Heart right ventricle (tissue), 16 donors: ENCODE results near the gene CHST15. TPM values are rescaled to one million over a fixed set of nuclear protein-coding genes. Genes with fewer than 3 reads are reported as not detected.

Experiments used
- ATAC-seq, 8 donors: fragments of 200-7000 bp; cut with Tn5 transposase; one replicate each; pipeline ENCODE4 v1.9.1; 2020; ENCODE audit warnings: mild to moderate bottlenecking in 8 of 8, moderate library complexity in 8 of 8, moderate number of reproducible peaks in 1 of 8
- DNase-seq, 2 donors: peaks; one replicate each; pipeline ENCODE4 v3.0.0-alpha.2; 2020
- H3K27ac ChIP-seq, 10 donors: fragments of 200-600 bp; sonication (generic) in 2 of 10; one replicate each; pipeline versions ENCODE4 v1.5.0 to v1.8.0; 2020 to 2022; ENCODE audit warnings: mild to moderate bottlenecking in 3 of 10
- H3K27me3 ChIP-seq, 7 donors: fragments of 200-600 bp; one replicate each; pipeline ENCODE4 v1.8.0; 2021 to 2022; ENCODE audit warnings: mild to moderate bottlenecking in 2 of 7
- H3K36me3 ChIP-seq, 9 donors: fragments of 200-600 bp; sonication (generic) in 1 of 9; one replicate each; pipeline versions ENCODE4 v1.5.0 to v1.8.0; 2020 to 2022; ENCODE audit warnings: mild to moderate bottlenecking in 2 of 9
- H3K4me1 ChIP-seq, 9 donors: fragments of 200-600 bp; sonication (generic) in 1 of 9; one replicate each; pipeline versions ENCODE4 v1.5.0 to v1.8.0; 2020 to 2022; ENCODE audit warnings: mild to moderate bottlenecking in 4 of 9
- H3K4me3 ChIP-seq, 10 donors: fragments of 200-600 bp; sonication (generic) in 2 of 10; one replicate each; pipeline versions ENCODE4 v1.5.0 to v1.8.0; 2020 to 2022; ENCODE audit warnings: mild to moderate bottlenecking in 7 of 10, moderate library complexity in 2 of 10
- H3K9me3 ChIP-seq, 11 donors: fragments of 200-600 bp in 10 of 11; sonication (generic) in 2 of 11; one replicate each; pipeline versions ENCODE4 v1.5.0 to v1.8.0; 2013 to 2022; ENCODE audit warnings: mild to moderate bottlenecking in 2 of 11, control low read depth in 1 of 11, moderate library complexity in 1 of 11
- WGBS, 2 donors: extraction: QIAGEN DNeasy Blood & Tissue Kit; methylation state at CpG; one replicate each; pipeline ENCODE4 v1.1.7; 2013; ENCODE audit warnings: inconsistent platforms in 1 of 2; 5-methylcytosine and 5-hydroxymethylcytosine counted together
- intact Hi-C, 10 donors: fragments of 100-400 bp; cut with DNase I; formaldehyde crosslinking; loops; one replicate each; pipeline versions ENCODE4 v1.11.1 to v1.14.2; 2022
- polyA plus RNA-seq, 2 donors: library from polyadenylated mRNA; stranded (reverse); fragments of 200-250 nt; gene quantifications; one replicate each; pipeline ENCODE4 v1.2.3, GENCODE V29; 2013
- total RNA-seq, 10 donors: library from RNA; stranded (reverse); fragmentation: NEBNext Ultra II Directional in 3 of 10; extraction: Animal tissue kit (Norgen Biotek cat#: 25700) in 3 of 10; gene quantifications; one replicate each; pipeline versions ENCODE4 v1.2.1 to v1.2.4, GENCODE V29; 2021 to 2023
- TF ChIP-seq, protein P1 (sequence below), 9 donors: fragments of 200-600 bp; sonication (generic) in 2 of 9; IDR thresholded peaks; one replicate each; pipeline versions ENCODE4 v1.5.0 to v1.8.0; 2021 to 2022; ENCODE audit warnings: antibody characterized with exemption in 9 of 9, mild to moderate bottlenecking in 5 of 9, moderate library complexity in 1 of 9
- donor health status: Arrhythmogenic right ventricular cardiomyopathy.
- donor health status: ischemic (EF 13 %, LVEDD 7.1; RV severe dilation, severe dysfunction).
- donor health status: healthy with polysubstance abuse.
- donor health status: DM: no; HTN: yes; CAD: no.
- donor health status: DM: no; HTN: no; CAD: no.
- donor health status: ischemic (EF 25% LVEDD 6.9; RV normal size, moderate dysfunction).
- donor health status: ischemic (EF 25% LVEDD 5.7; RV mildly dilated, moderate dysfunction).
- donor health status: healthy.
- donor health status: DM: yes; HTN: yes; CAD: no.
- donor health status: Ischemic cardiomyopathy.
- donor health status: ischemic (EF 35%, LVEDD 5.7; RV mildly dilated, moderate dysfunction).
- donor health status: nonischemic (EF 11% LVEDD 7.7; RV severe dilation, severe dysfunction).
- donor health status: DM: yes; HTN: yes; CAD: no.
- donor health status: PGD.
- donor health status: ischemic (EF 29% LVEDD 5.4; RV normal size, mild dysfunction).
- donor health status: nonischemic (EF 23%, LVEDD 6.1; RV moderate dilation, normal function).

Gene CHST15
- total and polyA plus RNA-seq, 12 donors = 1.3 to 16.7 (median 4.8) TPM

DNA sequence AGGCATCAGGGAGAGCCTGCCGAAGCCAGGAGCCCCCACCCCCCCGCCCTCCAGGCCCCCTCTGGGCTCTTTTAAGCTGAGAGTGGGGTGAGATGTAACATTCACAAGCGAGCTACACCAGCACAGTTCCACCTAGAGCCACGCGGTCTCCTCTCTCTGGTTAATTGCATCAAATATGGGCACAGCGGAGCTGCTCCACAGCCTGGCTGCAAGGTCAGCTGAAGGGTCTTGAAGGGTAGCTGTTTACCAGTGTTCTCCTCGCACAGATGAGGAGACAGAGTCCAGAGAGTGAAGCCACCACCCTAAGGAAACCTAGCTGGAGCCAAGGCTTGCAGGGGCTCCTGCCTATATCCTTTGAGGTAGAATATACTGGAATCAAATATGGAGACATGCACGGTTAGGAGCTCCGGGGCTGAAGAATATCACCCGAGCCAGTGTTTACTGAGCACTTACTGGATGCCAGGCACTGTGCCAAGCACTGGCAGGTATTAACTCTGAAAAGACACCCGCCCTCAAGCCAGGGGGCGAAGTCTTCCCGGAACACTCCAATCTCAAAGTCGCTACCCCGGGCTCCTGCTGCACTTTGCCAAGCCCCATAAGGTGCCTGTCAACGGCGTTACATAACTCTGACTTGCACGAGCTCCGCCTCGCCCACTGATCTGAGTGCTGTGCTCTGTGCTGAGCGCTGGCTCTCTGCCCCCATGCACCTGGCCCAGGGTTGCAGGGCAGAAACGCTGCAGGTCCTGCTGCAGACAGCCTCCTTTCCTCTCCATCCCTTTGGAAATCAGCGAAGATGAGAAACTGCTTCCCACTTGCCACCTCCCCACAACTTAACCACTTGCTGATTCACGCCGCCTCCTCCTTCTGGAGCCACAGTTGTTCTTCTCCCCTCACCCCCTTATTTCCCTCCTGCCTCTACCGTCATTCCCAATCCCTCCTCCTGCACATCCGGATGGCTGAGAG, 5.4 kb downstream of the CHST15 start:
- DNase-seq = no peak
- no peaks in the 10 kb centered on the region for H3K9me3 ChIP-seq
- H3K4me1 ChIP-seq = peaks cover 0 to 70% (median 15%) of the 10 kb centered on the region in 9 donors
- intact Hi-C loops = no loop called here
- 77 to 80% methylated on average over 27 of the region's 27 CpGs for WGBS, 2 donors
- no peak overlapping the region for H3K4me3 ChIP-seq
- no peak for ATAC-seq
- TF ChIP-seq, protein P1, sequence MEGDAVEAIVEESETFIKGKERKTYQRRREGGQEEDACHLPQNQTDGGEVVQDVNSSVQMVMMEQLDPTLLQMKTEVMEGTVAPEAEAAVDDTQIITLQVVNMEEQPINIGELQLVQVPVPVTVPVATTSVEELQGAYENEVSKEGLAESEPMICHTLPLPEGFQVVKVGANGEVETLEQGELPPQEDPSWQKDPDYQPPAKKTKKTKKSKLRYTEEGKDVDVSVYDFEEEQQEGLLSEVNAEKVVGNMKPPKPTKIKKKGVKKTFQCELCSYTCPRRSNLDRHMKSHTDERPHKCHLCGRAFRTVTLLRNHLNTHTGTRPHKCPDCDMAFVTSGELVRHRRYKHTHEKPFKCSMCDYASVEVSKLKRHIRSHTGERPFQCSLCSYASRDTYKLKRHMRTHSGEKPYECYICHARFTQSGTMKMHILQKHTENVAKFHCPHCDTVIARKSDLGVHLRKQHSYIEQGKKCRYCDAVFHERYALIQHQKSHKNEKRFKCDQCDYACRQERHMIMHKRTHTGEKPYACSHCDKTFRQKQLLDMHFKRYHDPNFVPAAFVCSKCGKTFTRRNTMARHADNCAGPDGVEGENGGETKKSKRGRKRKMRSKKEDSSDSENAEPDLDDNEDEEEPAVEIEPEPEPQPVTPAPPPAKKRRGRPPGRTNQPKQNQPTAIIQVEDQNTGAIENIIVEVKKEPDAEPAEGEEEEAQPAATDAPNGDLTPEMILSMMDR (IDR thresholded peaks at IDR 0.05) = no peak
- peaks cover 0 to 28% (median 23%) of the 10 kb centered on the region in 7 donors for H3K27me3 ChIP-seq
- H3K27ac ChIP-seq = no peak overlapping the region
- peaks cover 0 to under 1% (median 0%) of the 10 kb centered on the region in 9 donors for H3K36me3 ChIP-seq

DNA sequence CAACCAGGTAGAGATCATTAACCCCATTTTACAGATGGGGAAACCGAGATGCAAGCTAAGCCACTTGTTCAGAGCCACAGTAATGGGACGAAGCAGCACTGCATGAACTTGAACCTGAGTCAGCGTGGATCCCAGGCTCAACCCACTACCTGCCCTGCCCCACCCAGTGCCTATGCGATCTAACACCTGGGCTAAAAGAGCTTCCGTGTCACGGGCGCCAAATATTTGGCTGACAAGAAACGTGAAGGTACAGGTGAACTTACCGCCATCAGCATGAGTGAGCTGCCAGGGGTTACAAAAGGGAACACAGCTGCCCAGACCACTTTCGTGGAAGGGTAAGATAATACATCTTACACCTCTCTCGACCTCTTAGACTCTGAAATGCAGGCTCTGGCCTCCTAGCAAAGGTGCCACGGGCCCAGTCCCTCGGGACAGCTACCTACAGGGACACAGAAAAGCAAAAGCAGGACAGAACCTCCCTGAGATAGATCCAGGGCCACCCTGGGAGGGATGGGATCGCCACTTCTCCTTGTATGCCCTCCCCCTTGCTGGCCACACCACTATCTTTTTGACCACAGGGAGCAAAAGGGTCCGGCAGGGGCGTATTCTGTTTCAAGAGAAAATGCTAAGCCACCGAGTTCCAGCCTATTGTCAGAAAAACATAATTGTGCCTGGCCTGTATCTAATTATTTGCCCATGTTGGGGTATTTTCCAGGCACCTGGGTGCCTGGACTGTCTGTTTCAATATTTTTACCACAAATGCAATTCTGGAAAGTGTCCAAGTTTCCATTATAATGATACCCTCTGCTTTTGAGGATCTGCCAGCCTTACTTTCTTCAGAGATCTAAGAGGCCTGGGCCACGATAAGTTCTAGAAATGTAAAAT, 6.4 kb downstream of the CHST15 start:
- intact Hi-C loops = no loop called here
- H3K4me1 ChIP-seq = peaks cover 0 to 72% (median 7%) of the 10 kb centered on the region in 9 donors
- peaks cover 0 to 7% (median 0%) of the 10 kb centered on the region in 9 donors for H3K36me3 ChIP-seq
- H3K27me3 ChIP-seq = peaks cover 0 to 18% (median 14%) of the 10 kb centered on the region in 7 donors
- 88 to 89% methylated on average over 18 of the region's 18 CpGs for WGBS, 2 donors
- no peak overlapping the region for H3K4me3 ChIP-seq
- TF ChIP-seq, protein P1 (IDR thresholded peaks at IDR 0.05) = no peak
- DNase-seq (no peak), ATAC-seq (no peak)
- no peak overlapping the region for H3K27ac ChIP-seq
- H3K9me3 ChIP-seq = no peaks in the 10 kb centered on the region

DNA sequence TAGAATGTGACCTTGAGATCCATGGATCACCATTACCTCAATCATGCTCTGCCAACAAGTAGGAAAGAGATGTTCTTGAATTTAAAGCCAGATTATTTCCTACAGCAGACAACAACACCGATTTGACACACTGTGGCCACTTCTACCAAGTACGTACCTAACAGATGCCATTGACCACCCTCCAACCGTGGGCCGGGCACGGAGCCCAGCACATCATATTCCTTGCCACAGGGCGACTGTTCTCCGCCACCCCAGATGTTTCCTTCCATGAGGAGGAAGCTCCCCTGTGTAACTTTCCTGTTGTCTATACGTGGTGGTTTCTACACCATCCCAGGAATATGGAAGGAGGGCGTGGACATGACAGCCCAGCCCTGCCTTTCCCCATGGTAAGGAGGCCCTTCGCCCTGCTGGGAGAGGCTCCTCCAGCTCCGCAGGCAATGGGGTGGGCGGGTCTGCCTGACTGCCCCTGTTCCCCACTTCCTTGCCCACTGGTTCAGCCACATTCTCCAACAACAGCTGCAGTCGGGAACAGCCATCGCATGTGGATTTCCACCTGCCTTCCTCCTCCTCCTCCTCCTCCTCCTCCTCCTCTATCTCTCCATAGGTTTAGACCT, 7.2 kb downstream of the CHST15 start:
- intact Hi-C loops = no loop called here
- peaks cover 0 to 11% (median 8%) of the 10 kb centered on the region in 7 donors for H3K27me3 ChIP-seq
- no peak for ATAC-seq
- no peak overlapping the region for H3K4me3 ChIP-seq
- H3K36me3 ChIP-seq = peaks cover 0 to 11% (median 0%) of the 10 kb centered on the region in 9 donors
- H3K4me1 ChIP-seq = peaks cover 0 to 76% (median 0%) of the 10 kb centered on the region in 9 donors
- TF ChIP-seq, protein P1 (IDR thresholded peaks at IDR 0.05) = no peak
- H3K9me3 ChIP-seq = no peaks in the 10 kb centered on the region
- WGBS, 2 donors = 80 to 85% methylated on average over 14 of the region's 14 CpGs
- H3K27ac ChIP-seq = no peak overlapping the region
- no peak for DNase-seq

DNA sequence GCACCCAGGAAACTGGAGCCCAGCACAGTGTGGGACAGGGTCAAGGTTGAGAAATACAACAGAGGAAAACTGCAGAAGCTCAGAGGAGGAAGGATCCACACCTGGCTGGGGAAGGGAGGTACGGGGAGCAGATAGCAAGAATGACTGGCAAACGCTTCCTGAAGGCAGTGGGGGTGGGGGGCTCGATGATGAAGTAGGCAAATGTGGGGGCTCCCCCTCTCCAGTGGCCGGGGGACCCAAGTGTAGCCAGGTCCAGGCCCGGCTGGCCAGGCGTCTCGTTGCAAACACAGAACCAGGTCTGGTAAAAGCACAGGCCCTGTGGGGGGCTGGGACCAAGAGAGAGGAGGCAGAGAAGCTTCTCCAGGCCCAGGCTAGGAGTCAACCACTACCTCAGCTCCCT, 7.7 kb downstream of the CHST15 start:
- Histone ChIP-seq H3K27ac (no peak overlapping the region), H3K4me3 (no peak overlapping the region), H3K27me3 (peaks cover 0 to 9% (median 3%) of the 10 kb centered on the region in 7 donors), H3K4me1 (peaks cover 0 to 76% (median 0%) of the 10 kb centered on the region in 9 donors), H3K9me3 (no peaks in the 10 kb centered on the region), H3K36me3 (peaks cover 0 to 11% (median 0%) of the 10 kb centered on the region in 9 donors)
- 86 to 88% methylated on average over 7 of the region's 7 CpGs for WGBS, 2 donors
- TF ChIP-seq, protein P1 (IDR thresholded peaks at IDR 0.05) = no peak
- ATAC-seq = no peak
- DNase-seq = no peak
- intact Hi-C loops = no loop called here
